Hepatocyte (in vitro differentiated cells): ENCODE results near the gene SETD5.

Experiments
- CTCF ChIP-seq: fragments of 200-600 bp; sonication (generic); IDR thresholded peaks from 2 replicates; pipeline ENCODE4 v1.5.1; 2016; ENCODE audit warnings: antibody characterized with exemption, mild to moderate bottlenecking; ENCODE audit not compliant: poor library complexity
- EZH2 ChIP-seq: fragments of 200-600 bp; sonication (generic); IDR thresholded peaks from 2 replicates; pipeline ENCODE4 v1.6.1; 2016; ENCODE audit warnings: antibody characterized with exemption, mild to moderate bottlenecking, borderline replicate concordance
- EZH2phosphoT487 ChIP-seq: fragments of 200-600 bp; sonication (generic); IDR thresholded peaks from one replicate; pipeline ENCODE4 v1.6.1; 2018; ENCODE audit warnings: antibody characterized with exemption, mild to moderate bottlenecking, low read depth, moderate library complexity; ENCODE audit not compliant: unreplicated experiment, severe bottlenecking

GRCh38 chr3:9485248-9485647, 87.8 kb downstream of the SETD5 start:
- no peak for TF ChIP-seq CTCF
- TF ChIP-seq EZH2 = no peak
- TF ChIP-seq EZH2phosphoT487 = no peak
